H9 (cell line): Measurements from ENCODE around the gene CDH13. TPM values are rescaled to one million over a fixed set of nuclear protein-coding genes. Genes with fewer than 3 reads are reported as not detected.

Experiments used
- DNase-seq: peaks from one replicate; pipeline ENCODE4 v3.0.0-alpha.2; 2017
- H2AFZ ChIP-seq: one replicate; pipeline ENCODE4 v1.6.1; 2013; ENCODE audit warnings: mild to moderate bottlenecking, low read length, control low read depth, moderate library complexity
- H2AK5ac ChIP-seq: 2 replicates; pipeline ENCODE4 v1.6.1; 2013; ENCODE audit warnings: low read length, control low read depth, mixed read lengths; ENCODE audit not compliant: insufficient read length
- H2BK120ac ChIP-seq: one replicate; pipeline ENCODE4 v1.6.1; 2013; ENCODE audit warnings: low read depth, mild to moderate bottlenecking, low read length, control low read depth, inconsistent platforms; ENCODE audit not compliant: poor library complexity, severe bottlenecking
- H2BK12ac ChIP-seq: 2 replicates; pipeline ENCODE4 v1.6.1; 2013; ENCODE audit warnings: low read length, control low read depth, mixed read lengths, low read depth; ENCODE audit not compliant: insufficient read length
- H2BK15ac ChIP-seq: 2 replicates; pipeline ENCODE4 v1.6.1; 2013; ENCODE audit warnings: low read depth, low read length, control low read depth
- H2BK20ac ChIP-seq: one replicate; pipeline ENCODE4 v1.6.1; 2013; ENCODE audit warnings: low read depth, mild to moderate bottlenecking, low read length, control low read depth, inconsistent platforms; ENCODE audit not compliant: poor library complexity, severe bottlenecking
- H2BK5ac ChIP-seq: 2 replicates; pipeline ENCODE4 v1.6.1; 2013; ENCODE audit warnings: low read length, control low read depth, mixed read lengths; ENCODE audit not compliant: insufficient read length
- H3K14ac ChIP-seq: 2 replicates; pipeline ENCODE4 v1.6.1; 2013; ENCODE audit warnings: low read length, control low read depth; ENCODE audit not compliant: insufficient read depth
- H3K18ac ChIP-seq: 2 replicates; pipeline ENCODE4 v1.6.1; 2013; ENCODE audit warnings: low read depth, mild to moderate bottlenecking, mixed read lengths, low read length, control low read depth; ENCODE audit not compliant: insufficient read length
- H3K23ac ChIP-seq: 2 replicates; pipeline ENCODE4 v1.6.1; 2013; ENCODE audit warnings: low read length, control low read depth, mixed read lengths, low read depth; ENCODE audit not compliant: insufficient read length
- H3K23me2 ChIP-seq: 2 replicates; pipeline ENCODE4 v1.6.1; 2013; ENCODE audit warnings: low read depth, mild to moderate bottlenecking, mixed read lengths, low read length, control low read depth; ENCODE audit not compliant: insufficient read length, poor library complexity, severe bottlenecking
- H3K27ac ChIP-seq: 2 replicates; pipeline ENCODE4 v1.5.1; 2013; ENCODE audit warnings: low read length, control low read depth, mixed read lengths, low read depth; ENCODE audit not compliant: insufficient read length
- H3K27me3 ChIP-seq: 2 replicates; pipeline ENCODE4 v1.6.1; 2013; ENCODE audit warnings: low read length, control low read depth, inconsistent platforms; ENCODE audit not compliant: insufficient read depth
- H3K4ac ChIP-seq: 2 replicates; pipeline ENCODE4 v1.6.1; 2013; ENCODE audit warnings: low read depth, mild to moderate bottlenecking, control low read depth, inconsistent platforms, low read length, moderate library complexity
- H3K4me1 ChIP-seq: 2 replicates; pipeline ENCODE4 v1.6.1; 2013; ENCODE audit warnings: low read length, control low read depth, inconsistent platforms; ENCODE audit not compliant: insufficient read depth
- H3K4me2 ChIP-seq: 2 replicates; pipeline ENCODE4 v1.6.1; 2013; ENCODE audit warnings: low read length, control low read depth, mixed read lengths; ENCODE audit not compliant: insufficient read length, insufficient read depth
- H3K56ac ChIP-seq: 2 replicates; pipeline ENCODE4 v1.6.1; 2013; ENCODE audit warnings: low read depth, mild to moderate bottlenecking, mixed read lengths, low read length, control low read depth; ENCODE audit not compliant: insufficient read length
- H3K79me1 ChIP-seq: 2 replicates; pipeline ENCODE4 v1.6.1; 2013; ENCODE audit warnings: low read depth, mild to moderate bottlenecking, moderate library complexity, low read length, control low read depth, inconsistent platforms; ENCODE audit not compliant: insufficient read depth, poor library complexity, severe bottlenecking
- H3K79me2 ChIP-seq: 2 replicates; pipeline ENCODE4 v1.6.1; 2013; ENCODE audit warnings: low read length, control low read depth, inconsistent platforms; ENCODE audit not compliant: insufficient read depth
- H3K9ac ChIP-seq: 2 replicates; pipeline ENCODE4 v1.6.1; 2013; ENCODE audit warnings: low read length, control low read depth, mixed read lengths; ENCODE audit not compliant: insufficient read length; ENCODE audit errors: extremely low read depth
- H3K9me3 ChIP-seq: one replicate; pipeline ENCODE4 v1.6.1; 2013; ENCODE audit warnings: low read depth, low read length, inconsistent platforms; ENCODE audit not compliant: control insufficient read depth
- H3T11ph ChIP-seq: one replicate; pipeline ENCODE4 v1.6.1; 2013; ENCODE audit warnings: mild to moderate bottlenecking, low read length, control low read depth, inconsistent platforms
- H4K20me1 ChIP-seq: one replicate; pipeline ENCODE4 v1.6.1; 2013; ENCODE audit not compliant: control insufficient read depth, insufficient read length, insufficient read depth
- H4K5ac ChIP-seq: 2 replicates; pipeline ENCODE4 v1.6.1; 2013; ENCODE audit warnings: low read depth, mild to moderate bottlenecking, mixed read lengths, low read length, control low read depth; ENCODE audit not compliant: insufficient read length
- H4K8ac ChIP-seq: replicated peaks from 2 replicates; pipeline ENCODE4 v1.6.1; 2013; ENCODE audit warnings: low read length, control low read depth, mixed read lengths, low read depth; ENCODE audit not compliant: insufficient read length
- H4K91ac ChIP-seq: 2 replicates; pipeline ENCODE4 v1.6.1; 2013; ENCODE audit warnings: low read depth, mild to moderate bottlenecking, moderate library complexity, mixed read lengths, low read length, control low read depth; ENCODE audit not compliant: insufficient read length
- H3K27ac Mint-ChIP-seq, 3 experiments: 2 replicates in 2 of 3; 3 replicates in 1 of 3; pipeline ENCODE4 v1.8.0; 2020 to 2021; ENCODE audit warnings: mixed read lengths in 3 of 3, mild to moderate bottlenecking in 1 of 3, moderate library complexity in 1 of 3
- H3K27me3 Mint-ChIP-seq: 2 replicates; pipeline ENCODE4 v1.8.0; 2021; ENCODE audit warnings: low read depth, mild to moderate bottlenecking, moderate library complexity, mixed read lengths
- H3K36me3 Mint-ChIP-seq, 3 experiments: 2 replicates in 2 of 3; 3 replicates in 1 of 3; pipeline ENCODE4 v1.8.0; 2020 to 2021; ENCODE audit warnings: low read depth in 3 of 3, mixed read lengths in 3 of 3; ENCODE audit not compliant: insufficient read depth in 1 of 3
- H3K4me1 Mint-ChIP-seq, 2 experiments: 2 replicates each; pipeline ENCODE4 v1.8.0; 2020; ENCODE audit warnings: mixed read lengths in 2 of 2
- H3K4me3 Mint-ChIP-seq, 2 experiments: 2 replicates in 1 of 2; 3 replicates in 1 of 2; pipeline ENCODE4 v1.8.0; 2020 to 2021; ENCODE audit warnings: mild to moderate bottlenecking in 2 of 2, mixed read lengths in 2 of 2, moderate library complexity in 1 of 2
- H3K9me3 Mint-ChIP-seq, 2 experiments: 2 replicates in 1 of 2; 3 replicates in 1 of 2; pipeline ENCODE4 v1.8.0; 2020; ENCODE audit warnings: mild to moderate bottlenecking in 2 of 2, mixed read lengths in 2 of 2, moderate library complexity in 1 of 2
- WGBS: extraction: QIAGEN DNeasy Blood & Tissue Kit; methylation state at CpG from one replicate; pipeline ENCODE4 v1.1.7; 2013; ENCODE audit warnings: missing lambda C conversion rate, low lambda C conversion rate, mixed read lengths; ENCODE audit not compliant: insufficient read length; ENCODE audit errors: extremely low coverage; 5-methylcytosine and 5-hydroxymethylcytosine counted together
- total RNA-seq: library from RNA; stranded (reverse); gene quantifications from 2 replicates; pipeline ENCODE4 v1.2.1, GENCODE V29; 2021
- TF ChIP-seq, protein P1 (sequence below): fragments of 200-600 bp; sonication (generic); conservative IDR thresholded peaks from 3 replicates; pipeline ENCODE4 v1.8.0; 2021; ENCODE audit warnings: antibody characterized with exemption, mild to moderate bottlenecking

The CDH13 gene
- total RNA-seq, 1 experiment from 2014 or later = 1.5 TPM

DNA sequence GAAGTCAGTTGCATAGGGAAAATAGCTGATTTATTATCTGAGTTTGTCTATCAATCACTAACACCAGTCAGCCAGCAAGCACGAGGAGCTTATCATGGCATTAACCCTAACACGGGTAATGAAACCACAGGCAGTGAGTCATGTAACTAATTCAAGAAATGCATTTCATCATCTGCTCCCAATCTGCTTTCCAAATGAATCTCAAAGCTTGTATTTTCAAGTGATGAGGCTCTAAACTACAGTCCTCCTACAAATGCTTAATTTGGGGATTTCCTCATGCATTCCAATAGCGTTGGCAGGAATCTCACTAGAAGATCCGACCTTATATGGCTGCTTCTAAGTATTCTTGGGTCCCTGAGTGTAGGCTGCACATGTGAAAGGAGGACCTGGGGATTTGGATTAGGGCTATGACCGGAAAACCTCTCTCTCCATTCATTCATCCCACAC, 1062.6 kb downstream of the CDH13 start:
- no peaks in the 10 kb centered on the region for H3K36me3 Mint-ChIP-seq
- no peak overlapping the region for H4K5ac ChIP-seq
- H3K4ac ChIP-seq = no peak overlapping the region
- no peak overlapping the region; the same call in 1 of the 2 replicates for H3K14ac ChIP-seq
- H3K23me2 ChIP-seq = no peaks in the 10 kb centered on the region
- no peak overlapping the region for H2BK5ac ChIP-seq
- H3K23ac ChIP-seq = no peak overlapping the region
- no peak overlapping the region for H3K4me2 ChIP-seq
- TF ChIP-seq, protein P1, sequence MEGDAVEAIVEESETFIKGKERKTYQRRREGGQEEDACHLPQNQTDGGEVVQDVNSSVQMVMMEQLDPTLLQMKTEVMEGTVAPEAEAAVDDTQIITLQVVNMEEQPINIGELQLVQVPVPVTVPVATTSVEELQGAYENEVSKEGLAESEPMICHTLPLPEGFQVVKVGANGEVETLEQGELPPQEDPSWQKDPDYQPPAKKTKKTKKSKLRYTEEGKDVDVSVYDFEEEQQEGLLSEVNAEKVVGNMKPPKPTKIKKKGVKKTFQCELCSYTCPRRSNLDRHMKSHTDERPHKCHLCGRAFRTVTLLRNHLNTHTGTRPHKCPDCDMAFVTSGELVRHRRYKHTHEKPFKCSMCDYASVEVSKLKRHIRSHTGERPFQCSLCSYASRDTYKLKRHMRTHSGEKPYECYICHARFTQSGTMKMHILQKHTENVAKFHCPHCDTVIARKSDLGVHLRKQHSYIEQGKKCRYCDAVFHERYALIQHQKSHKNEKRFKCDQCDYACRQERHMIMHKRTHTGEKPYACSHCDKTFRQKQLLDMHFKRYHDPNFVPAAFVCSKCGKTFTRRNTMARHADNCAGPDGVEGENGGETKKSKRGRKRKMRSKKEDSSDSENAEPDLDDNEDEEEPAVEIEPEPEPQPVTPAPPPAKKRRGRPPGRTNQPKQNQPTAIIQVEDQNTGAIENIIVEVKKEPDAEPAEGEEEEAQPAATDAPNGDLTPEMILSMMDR = no peak
- no CpG with 5 or more reads among the region's 5 CpGs for WGBS
- H3K79me1 ChIP-seq = no peaks in the 10 kb centered on the region
- peak overlapping the region; percentile 14 for H2BK120ac ChIP-seq
- H3K27me3 Mint-ChIP-seq = peaks cover 4% of the 10 kb centered on the region; the same call in 1 of the 2 replicates
- H3K27ac Mint-ChIP-seq = peak overlapping the region in 2 of 3 experiments; percentile 37 to 48; a peak in 1 of 7 replicates
- no peak overlapping the region for H3K56ac ChIP-seq
- no peaks in the 10 kb centered on the region for H3K9me3 ChIP-seq
- no peaks in the 10 kb centered on the region for H3K27me3 ChIP-seq
- peak overlapping the region; percentile 57 for H3K18ac ChIP-seq
- H2BK15ac ChIP-seq = no peak overlapping the region
- no peak overlapping the region for H2AK5ac ChIP-seq
- no peak overlapping the region for H3T11ph ChIP-seq
- no peak overlapping the region for H3K27ac ChIP-seq
- H3K4me1 ChIP-seq = no peaks in the 10 kb centered on the region; the same call in 1 of the 2 replicates
- DNase-seq = no peak
- no peak overlapping the region for H2AFZ ChIP-seq
- peaks cover 0 to 6% of the 10 kb centered on the region in 2 experiments for H3K4me1 Mint-ChIP-seq
- no peaks in the 10 kb centered on the region for H3K79me2 ChIP-seq
- no peak overlapping the region for H2BK20ac ChIP-seq
- no peak overlapping the region for H3K9ac ChIP-seq
- no peak overlapping the region for H3K4me3 Mint-ChIP-seq
- H4K91ac ChIP-seq = no peak overlapping the region
- no peaks in the 10 kb centered on the region for H3K9me3 Mint-ChIP-seq
- no peak overlapping the region for H2BK12ac ChIP-seq
- no peak overlapping the region for H4K8ac ChIP-seq
- H4K20me1 ChIP-seq = no peaks in the 10 kb centered on the region
